Ishikawa (cell line): ENCODE measurements around the gene SSH2.

Experiments used
- CEBPB ChIP-seq: IDR thresholded peaks from 2 replicates; pipeline ENCODE4 v1.6.1; 2012
- CREB1 ChIP-seq: IDR thresholded peaks from 2 replicates; pipeline ENCODE4 v1.6.1; 2012; ENCODE audit warnings: low read depth
- EGR1 ChIP-seq: IDR thresholded peaks from 2 replicates; pipeline ENCODE4 v1.6.1; 2012
- EP300 ChIP-seq: IDR thresholded peaks from 2 replicates; pipeline ENCODE4 v1.6.1; 2012; ENCODE audit warnings: borderline replicate concordance
- FOXM1 ChIP-seq: IDR thresholded peaks from 2 replicates; pipeline ENCODE4 v1.6.1; 2012; ENCODE audit warnings: low read depth, borderline replicate concordance
- NFIC ChIP-seq: IDR thresholded peaks from 2 replicates; pipeline ENCODE4 v1.6.1; 2012
- RAD21 ChIP-seq: IDR thresholded peaks from 2 replicates; pipeline ENCODE4 v1.6.1; 2012; ENCODE audit warnings: low read depth
- TAF1 ChIP-seq: IDR thresholded peaks from 2 replicates; pipeline ENCODE4 v1.6.1; 2012; ENCODE audit warnings: low read depth, mild to moderate bottlenecking
- TCF12 ChIP-seq: IDR thresholded peaks from 2 replicates; pipeline ENCODE4 v1.6.1; 2012; ENCODE audit warnings: low read depth
- TEAD4 ChIP-seq: IDR thresholded peaks from 2 replicates; pipeline ENCODE4 v1.6.1; 2012
- YY1 ChIP-seq: IDR thresholded peaks from 2 replicates; pipeline ENCODE4 v1.6.1; 2012; ENCODE audit warnings: low read depth
- ZBTB7A ChIP-seq: IDR thresholded peaks from 2 replicates; pipeline ENCODE4 v1.6.1; 2012; ENCODE audit warnings: low read depth
- TF ChIP-seq, protein P1 (sequence below): IDR thresholded peaks from 2 replicates; pipeline ENCODE4 v1.6.1; 2012; ENCODE audit warnings: low read depth, mild to moderate bottlenecking
- TF ChIP-seq, protein P2 (sequence below): IDR thresholded peaks from 2 replicates; pipeline ENCODE4 v1.6.1; 2012
- TF ChIP-seq, protein P3 (sequence below): IDR thresholded peaks from 2 replicates; pipeline ENCODE4 v1.6.1; 2012

SSH2 gene

DNA sequence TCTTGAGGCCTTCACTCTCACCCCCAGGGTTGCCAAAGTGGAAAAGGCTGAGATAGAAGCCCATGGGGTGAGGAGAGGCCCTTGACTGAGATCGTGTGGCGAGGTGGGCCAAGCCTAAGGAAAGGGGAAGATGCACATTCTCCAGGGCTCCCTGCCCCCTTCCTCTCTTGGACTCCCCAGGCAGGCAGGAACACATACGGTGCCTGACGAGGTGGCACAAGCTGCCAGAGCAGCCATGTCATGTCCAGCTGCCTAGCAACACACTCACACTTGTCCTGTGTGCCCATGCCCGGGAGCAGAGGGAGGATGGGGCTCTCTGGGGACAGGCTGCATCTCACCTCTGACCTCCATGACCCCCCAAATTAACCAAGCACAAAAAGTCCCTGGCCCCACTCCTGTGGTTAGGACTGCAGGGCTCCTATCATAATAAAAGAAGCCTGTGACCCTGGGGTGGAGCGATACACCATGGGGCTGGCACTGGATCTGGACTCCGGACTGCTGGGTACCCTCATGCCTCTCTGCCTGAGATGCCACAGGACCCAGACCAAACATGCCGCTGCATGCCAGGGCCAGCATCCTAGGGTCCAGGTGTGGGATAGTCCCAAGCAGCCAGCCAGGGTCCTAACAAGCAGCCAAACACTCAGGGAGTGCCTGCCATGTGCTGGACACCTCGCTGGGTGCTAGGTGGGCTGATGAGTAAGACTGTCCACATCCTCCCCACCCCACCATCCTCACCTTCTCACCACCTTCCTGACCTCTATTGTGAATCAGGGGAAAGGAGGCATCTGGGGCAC, 343.2 kb downstream of the SSH2 start:
- TF ChIP-seq EP300 (no peak), YY1 (no peak), ZBTB7A (no peak), TEAD4 (no peak), FOXM1 (no peak), EGR1 (no peak)

DNA sequence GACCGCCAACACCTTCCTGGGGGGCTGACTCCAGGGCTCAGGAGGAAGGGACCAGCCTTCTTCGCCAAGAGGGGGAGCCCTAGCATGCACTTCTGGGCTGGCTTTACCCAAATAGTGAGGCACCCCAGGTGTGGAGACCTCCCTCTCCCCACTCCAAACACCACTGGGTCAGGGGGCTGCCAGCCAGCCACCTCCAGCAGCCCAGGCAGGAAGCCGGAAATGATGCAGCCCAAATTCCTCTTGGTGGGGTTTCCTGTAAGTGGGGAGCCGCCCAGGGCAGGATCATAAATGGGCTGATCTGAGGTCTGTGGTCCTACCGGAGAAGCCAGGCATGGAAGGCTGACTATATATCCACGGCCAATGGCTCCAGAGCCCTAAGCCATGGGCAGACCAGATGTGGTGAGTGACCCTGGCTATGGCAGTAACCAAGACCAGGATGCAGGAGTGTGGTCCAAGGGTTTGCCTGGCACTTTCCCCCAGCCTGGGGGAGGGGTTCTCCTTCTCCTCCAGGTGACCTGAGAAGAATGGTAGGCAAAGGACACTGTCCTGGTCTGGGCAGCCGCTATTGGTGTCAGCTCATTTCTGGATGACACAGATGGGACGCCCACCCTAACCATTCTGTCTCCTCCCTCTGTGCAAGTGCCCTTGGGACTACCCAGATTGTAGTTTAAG, 344.8 kb downstream of the SSH2 start:
- no peak for TF ChIP-seq TCF12
- TF ChIP-seq FOXM1 = no peak

DNA sequence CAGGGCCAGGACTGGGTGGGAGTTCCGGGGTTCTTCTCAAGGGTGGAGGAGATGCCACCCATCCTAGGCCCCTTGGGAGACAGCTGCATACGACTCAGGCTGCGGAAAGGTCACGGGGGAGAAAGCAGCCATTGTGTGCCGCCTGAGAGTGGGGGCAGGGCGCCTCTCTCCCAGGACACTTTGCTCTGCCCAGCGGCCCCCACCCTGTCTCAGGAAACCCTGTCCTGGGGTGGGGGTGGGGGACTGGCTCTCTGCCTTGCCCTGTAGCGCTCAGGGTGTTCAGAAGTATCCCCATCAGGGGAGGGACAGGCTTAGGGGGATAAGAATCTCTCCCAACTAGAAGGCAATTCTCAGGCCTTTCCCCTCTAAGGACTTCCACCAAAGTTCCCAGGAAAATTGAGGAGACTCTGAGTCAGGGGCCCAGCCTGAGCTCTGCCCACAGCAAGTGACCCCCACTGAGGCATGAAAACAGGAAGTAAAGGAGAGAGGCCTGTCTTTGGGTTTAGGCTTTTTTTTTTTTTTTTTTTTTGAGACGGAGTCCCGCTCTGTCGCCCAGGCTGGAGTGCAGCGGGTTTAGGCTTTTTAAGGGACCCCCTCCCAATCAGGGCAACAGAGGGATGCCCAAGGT, 345.5 kb downstream of the SSH2 start:
- TF ChIP-seq EGR1 (no peak), TAF1 (no peak), CREB1 (no peak), CEBPB (no peak), EP300 (no peak), TEAD4 (no peak), FOXM1 (no peak), NFIC (no peak)

DNA sequence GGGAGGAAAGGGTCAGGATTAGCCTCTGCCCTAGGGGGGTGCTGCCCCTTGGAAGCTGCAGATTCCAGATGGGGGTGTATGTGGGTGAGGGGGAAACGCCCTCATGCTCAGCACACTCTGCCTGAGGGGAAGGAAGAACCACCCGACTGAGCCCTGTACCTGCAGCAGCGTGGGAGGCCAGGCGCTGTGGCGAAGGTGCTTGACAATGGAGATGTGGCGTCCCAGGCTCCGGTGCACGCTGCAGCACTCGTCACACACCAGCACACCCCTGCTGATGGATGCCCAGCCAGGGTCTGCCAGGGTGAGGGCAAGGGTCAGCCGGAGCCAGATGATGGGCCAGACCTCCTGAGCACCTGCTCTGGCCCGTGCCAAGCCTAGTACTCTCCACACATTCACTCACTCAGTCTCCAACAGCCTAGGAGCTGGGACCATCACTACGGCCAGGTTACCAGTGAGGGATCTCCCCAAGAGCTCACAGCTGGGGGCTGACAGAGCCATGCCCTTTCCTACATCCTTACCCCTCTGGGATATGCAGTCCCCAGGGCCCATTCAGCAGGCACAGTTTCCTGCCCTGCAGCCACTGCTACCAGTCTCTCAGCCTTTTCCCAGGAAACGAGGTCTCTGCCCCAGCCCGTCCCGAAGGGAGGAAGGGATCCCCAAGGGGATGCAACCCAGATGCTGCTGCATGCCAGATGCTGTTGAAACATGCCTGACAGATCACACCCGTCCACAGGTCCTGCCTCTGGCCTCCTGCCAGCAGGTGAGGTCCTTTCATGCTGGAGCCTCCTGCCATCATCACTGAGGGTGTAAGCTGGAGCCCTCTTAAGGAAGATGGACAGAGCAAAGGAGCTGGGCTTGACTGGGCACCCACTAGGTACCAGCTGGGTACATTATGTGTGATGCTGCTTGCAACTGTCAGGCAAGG, 346.4 kb downstream of the SSH2 start:
- TF ChIP-seq, protein P1, sequence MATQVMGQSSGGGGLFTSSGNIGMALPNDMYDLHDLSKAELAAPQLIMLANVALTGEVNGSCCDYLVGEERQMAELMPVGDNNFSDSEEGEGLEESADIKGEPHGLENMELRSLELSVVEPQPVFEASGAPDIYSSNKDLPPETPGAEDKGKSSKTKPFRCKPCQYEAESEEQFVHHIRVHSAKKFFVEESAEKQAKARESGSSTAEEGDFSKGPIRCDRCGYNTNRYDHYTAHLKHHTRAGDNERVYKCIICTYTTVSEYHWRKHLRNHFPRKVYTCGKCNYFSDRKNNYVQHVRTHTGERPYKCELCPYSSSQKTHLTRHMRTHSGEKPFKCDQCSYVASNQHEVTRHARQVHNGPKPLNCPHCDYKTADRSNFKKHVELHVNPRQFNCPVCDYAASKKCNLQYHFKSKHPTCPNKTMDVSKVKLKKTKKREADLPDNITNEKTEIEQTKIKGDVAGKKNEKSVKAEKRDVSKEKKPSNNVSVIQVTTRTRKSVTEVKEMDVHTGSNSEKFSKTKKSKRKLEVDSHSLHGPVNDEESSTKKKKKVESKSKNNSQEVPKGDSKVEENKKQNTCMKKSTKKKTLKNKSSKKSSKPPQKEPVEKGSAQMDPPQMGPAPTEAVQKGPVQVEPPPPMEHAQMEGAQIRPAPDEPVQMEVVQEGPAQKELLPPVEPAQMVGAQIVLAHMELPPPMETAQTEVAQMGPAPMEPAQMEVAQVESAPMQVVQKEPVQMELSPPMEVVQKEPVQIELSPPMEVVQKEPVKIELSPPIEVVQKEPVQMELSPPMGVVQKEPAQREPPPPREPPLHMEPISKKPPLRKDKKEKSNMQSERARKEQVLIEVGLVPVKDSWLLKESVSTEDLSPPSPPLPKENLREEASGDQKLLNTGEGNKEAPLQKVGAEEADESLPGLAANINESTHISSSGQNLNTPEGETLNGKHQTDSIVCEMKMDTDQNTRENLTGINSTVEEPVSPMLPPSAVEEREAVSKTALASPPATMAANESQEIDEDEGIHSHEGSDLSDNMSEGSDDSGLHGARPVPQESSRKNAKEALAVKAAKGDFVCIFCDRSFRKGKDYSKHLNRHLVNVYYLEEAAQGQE = no peak
- TF ChIP-seq, protein P2, sequence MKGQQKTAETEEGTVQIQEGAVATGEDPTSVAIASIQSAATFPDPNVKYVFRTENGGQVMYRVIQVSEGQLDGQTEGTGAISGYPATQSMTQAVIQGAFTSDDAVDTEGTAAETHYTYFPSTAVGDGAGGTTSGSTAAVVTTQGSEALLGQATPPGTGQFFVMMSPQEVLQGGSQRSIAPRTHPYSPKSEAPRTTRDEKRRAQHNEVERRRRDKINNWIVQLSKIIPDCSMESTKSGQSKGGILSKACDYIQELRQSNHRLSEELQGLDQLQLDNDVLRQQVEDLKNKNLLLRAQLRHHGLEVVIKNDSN = no peak
- TF ChIP-seq TEAD4 (no peak), RAD21 (no peak), YY1 (no peak), ZBTB7A (no peak), NFIC (no peak), CREB1 (no peak), TCF12 (no peak), FOXM1 (no peak), TAF1 (no peak), EGR1 (no peak), CEBPB (no peak), EP300 (no peak)
- TF ChIP-seq, protein P3, sequence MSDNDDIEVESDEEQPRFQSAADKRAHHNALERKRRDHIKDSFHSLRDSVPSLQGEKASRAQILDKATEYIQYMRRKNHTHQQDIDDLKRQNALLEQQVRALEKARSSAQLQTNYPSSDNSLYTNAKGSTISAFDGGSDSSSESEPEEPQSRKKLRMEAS = no peak

DNA sequence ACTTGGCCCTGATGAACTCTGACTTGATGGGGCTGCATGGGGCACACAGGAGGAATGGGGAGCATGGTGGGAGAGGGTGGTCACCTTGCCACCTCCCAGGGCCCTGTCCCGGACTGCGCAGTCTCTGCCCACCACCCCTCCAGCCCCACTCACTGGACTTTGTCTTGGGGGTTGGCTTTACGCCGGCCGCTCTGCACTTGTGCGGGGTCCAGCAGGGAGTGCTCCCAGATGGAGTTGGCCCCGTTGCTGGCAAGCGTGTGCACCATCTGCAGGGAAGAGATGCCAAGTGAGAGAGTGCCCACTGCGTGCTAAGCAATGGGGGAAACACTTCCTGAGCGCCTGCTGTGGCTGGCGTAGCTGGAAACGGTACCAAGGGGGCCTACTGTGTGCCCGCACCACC, 347.3 kb downstream of the SSH2 start:
- TF ChIP-seq EGR1 = no peak
- TF ChIP-seq, protein P2 = no peak
- TF ChIP-seq TEAD4 = no peak
- no peak for TF ChIP-seq ZBTB7A
- TF ChIP-seq CEBPB = no peak

DNA sequence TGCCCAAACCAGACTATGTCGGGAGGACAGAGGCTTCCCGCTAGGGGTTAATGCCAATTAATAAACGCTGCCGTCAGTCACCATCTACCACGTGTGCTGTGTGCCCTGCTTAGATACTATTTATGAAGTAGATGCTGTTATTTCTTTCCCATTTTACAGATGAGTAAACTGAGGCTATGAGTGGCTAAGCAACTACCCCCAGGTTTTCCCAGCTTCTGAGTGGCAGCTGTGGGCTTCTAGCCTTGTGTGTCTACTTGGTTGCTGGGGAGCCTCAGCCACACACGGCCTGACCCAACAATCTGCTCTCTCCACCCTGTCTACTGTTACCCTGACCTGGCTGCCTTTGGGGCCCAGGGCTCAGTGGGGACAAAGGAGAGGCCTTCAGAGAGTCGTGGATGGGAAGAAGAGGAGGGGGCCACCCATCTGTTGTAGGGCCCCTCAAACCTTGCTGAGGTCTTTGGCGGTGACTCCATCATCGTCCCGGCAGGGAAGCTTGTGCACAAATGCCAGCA, 347.7 kb downstream of the SSH2 start:
- TF ChIP-seq EGR1 (no peak), CEBPB (no peak), EP300 (no peak), TAF1 (no peak), RAD21 (no peak), FOXM1 (no peak), NFIC (no peak), YY1 (no peak), TCF12 (no peak), TEAD4 (no peak), CREB1 (no peak), ZBTB7A (no peak)
- TF ChIP-seq, protein P1 = no peak
- TF ChIP-seq, protein P2 = no peak
- TF ChIP-seq, protein P3 = no peak
